ENCODE results near the gene MEDAG. TPM values are rescaled to one million over a fixed set of nuclear protein-coding genes. Genes with fewer than 3 reads are reported as not detected.

MEDAG gene
- total and polyA plus RNA-seq, 2 donors (not counting 3 experiments of a cell fraction or from before 2014, with no cell fraction given): 27.2 TPM

DNA sequence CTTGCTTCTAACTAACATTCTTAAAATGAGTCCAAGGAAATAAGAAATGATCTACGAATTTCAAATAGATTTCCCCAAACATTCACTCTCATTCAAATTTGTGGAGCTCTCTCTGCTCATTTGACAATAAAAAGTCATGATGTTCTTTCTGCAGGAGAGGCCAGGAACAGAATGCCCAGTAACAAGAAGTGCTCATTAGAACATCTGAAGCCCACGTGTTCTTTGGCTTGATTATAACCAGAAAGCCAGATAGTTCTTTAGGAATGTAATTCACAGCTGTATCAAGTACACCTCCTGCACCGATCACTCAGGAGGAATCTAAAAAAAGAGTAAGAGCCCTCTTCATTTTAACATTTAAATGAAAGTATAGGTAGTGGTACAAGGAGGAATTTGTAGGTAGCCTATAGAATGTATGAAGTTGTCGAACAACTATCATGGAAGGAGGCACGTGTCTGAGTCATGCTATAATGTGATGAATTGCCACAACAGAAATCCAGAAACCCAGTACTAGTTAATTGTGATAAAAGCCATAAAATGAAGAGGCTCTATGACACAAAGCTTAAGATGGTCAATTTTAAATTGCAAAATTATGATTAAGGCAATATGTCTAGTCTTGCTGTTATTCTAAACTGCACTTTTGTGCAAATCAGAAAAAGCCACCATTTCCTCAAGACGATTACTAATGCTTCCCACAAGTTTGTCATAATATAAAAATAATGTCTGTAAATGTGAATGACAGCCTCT is 12.8 kb downstream of the MEDAG start:
- intact Hi-C loops (cut with micrococcal nuclease): no loop called here
- dilution Hi-C loops (cut with MboI; ENCODE audit: extremely low pct_ligation_motif_present, low sequenced_read_pairs): no loop called here
- Histone ChIP-seq H3K27ac (ENCODE audit: insufficient read depth, low read depth, low read length) (no peak overlapping the region), H3K4me3 (replicated peaks in 1 of 3; ENCODE audit: insufficient read depth in 1 of 3, low read depth in 1 of 3, low read length in 3 of 3) (no peak overlapping the region), H3K9ac (replicated peaks; ENCODE audit: extremely low read depth, insufficient read depth, low read length) (no peak overlapping the region), H3K4me2 (ENCODE audit: insufficient read depth, low read length) (no peak overlapping the region), H3K9me3 (replicated peaks; ENCODE audit: control insufficient read depth, insufficient read depth, low read length) (no peaks in the 10 kb centered on the region), H3K27me3 (ENCODE audit: control insufficient read depth in 2 of 2, insufficient read depth in 2 of 2, low read length in 2 of 2) (no peaks in the 10 kb centered on the region), H2AFZ (ENCODE audit: low read depth, low read length) (no peak overlapping the region), H4K20me1 (replicated peaks; ENCODE audit: control insufficient read depth, extremely low read depth, insufficient read depth, low read length) (no peaks in the 10 kb centered on the region), H3K4me1 (ENCODE audit: control insufficient read depth, extremely low read depth, insufficient read depth, low read length) (no peaks in the 10 kb centered on the region), H3K9me1 (replicated peaks; ENCODE audit: control insufficient read depth, extremely low read depth, insufficient read depth, low read length) (no peaks in the 10 kb centered on the region), H3K36me3 (ENCODE audit: control insufficient read depth in 2 of 2, extremely low read depth in 1 of 2, insufficient read depth in 2 of 2, low read length in 2 of 2) (peaks cover 0 to 15% of the 10 kb centered on the region in 2 experiments), H3K79me2 (ENCODE audit: control insufficient read depth, insufficient read depth, low read length) (peaks cover 2% of the 10 kb centered on the region)
- no peak for FAIRE-seq
- CTCF ChIA-PET: interaction anchor here (0.7 to 1.0 kb wide), 2 partner anchors 10 to 59 kb away, joined by 3 read pairs; no protein-coding TSS in a partner anchor
- no TSS peak for BruUV-seq (replicated peaks)
- TF ChIP-seq POLR2A (IDR thresholded peaks at IDR 0.05; ENCODE audit: low read depth, low read length) (no peak), FOS (IDR thresholded peaks at IDR 0.05; ENCODE audit: borderline replicate concordance, insufficient read depth, low read length) (no peak), JUN (IDR thresholded peaks at IDR 0.05; ENCODE audit: borderline replicate concordance, insufficient read depth, insufficient read length, low read depth) (no peak), POLR2AphosphoS5 (IDR thresholded peaks at IDR 0.05; ENCODE audit: insufficient read depth, low read depth, low read length) (no peak), GATA2 (IDR thresholded peaks at IDR 0.05; ENCODE audit: insufficient read depth, insufficient read length, low read depth, low read length) (no peak), MYC (IDR thresholded peaks at IDR 0.05; ENCODE audit: low read depth, low read length) (no peak)
- TF ChIP-seq, protein P1, sequence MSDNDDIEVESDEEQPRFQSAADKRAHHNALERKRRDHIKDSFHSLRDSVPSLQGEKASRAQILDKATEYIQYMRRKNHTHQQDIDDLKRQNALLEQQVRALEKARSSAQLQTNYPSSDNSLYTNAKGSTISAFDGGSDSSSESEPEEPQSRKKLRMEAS (IDR thresholded peaks at IDR 0.05; ENCODE audit: insufficient read depth, insufficient read length): no peak
- POLR2A ChIA-PET: no interaction called here
- no peak for DNase-seq (ENCODE audit: low read depth, low spot score)

Measured in endothelial cell of umbilical vein (primary cell).